SK-N-SH treated with all-trans-retinoic acid at 6 μM for 48 hours (cell line): ENCODE data around the gene SLC25A42.

Experiments
- ATAC-seq: fragments of 200-7000 bp; cut with Tn5 transposase; 3 replicates; pipeline ENCODE4 v1.9.1; 2020; ENCODE audit warnings: mild to moderate bottlenecking, moderate library complexity
- ARNTL ChIP-seq: fragments of 450-650 bp; formaldehyde crosslinking; IDR thresholded peaks from 2 replicates; pipeline ENCODE4 v1.5.0; 2020; ENCODE audit warnings: low read depth, mild to moderate bottlenecking, moderate library complexity, borderline replicate concordance
- BACH2 ChIP-seq: fragments of 250-450 bp; sonication (Bioruptor Pico); IDR thresholded peaks from 2 replicates; pipeline ENCODE4 v1.9.0; 2021; ENCODE audit warnings: mild to moderate bottlenecking, borderline replicate concordance
- CSDC2 ChIP-seq: fragments of 250-450 bp; sonication (Bioruptor Pico); IDR thresholded peaks from 2 replicates; pipeline ENCODE4 v1.5.0; 2020; ENCODE audit warnings: mild to moderate bottlenecking, moderate library complexity
- ESRRG ChIP-seq: fragments of 250-450 bp; sonication (Bioruptor Pico); IDR thresholded peaks from 2 replicates; pipeline ENCODE4 v1.6.1; 2021; ENCODE audit warnings: mild to moderate bottlenecking
- GLIS3 ChIP-seq: fragments of 250-450 bp; sonication (Bioruptor Pico); IDR thresholded peaks from 2 replicates; pipeline ENCODE4 v1.5.0; 2020; ENCODE audit warnings: mild to moderate bottlenecking, moderate library complexity
- ISL1 ChIP-seq: fragments of 250-450 bp; sonication (Bioruptor Pico); IDR thresholded peaks from 2 replicates; pipeline ENCODE4 v2.1.2; 2022; ENCODE audit warnings: mild to moderate bottlenecking, moderate library complexity
- OSR1 ChIP-seq: fragments of 250-450 bp; sonication (Bioruptor Pico); IDR thresholded peaks from 2 replicates; pipeline ENCODE4 v1.8.0; 2022; ENCODE audit warnings: moderate library complexity, mild to moderate bottlenecking, inconsistent platforms
- PPARA ChIP-seq: fragments of 250-450 bp; sonication (Bioruptor Pico); IDR thresholded peaks from 2 replicates; pipeline ENCODE4 v1.5.0; 2020; ENCODE audit warnings: mild to moderate bottlenecking, borderline replicate concordance
- RARB ChIP-seq: fragments of 250-450 bp; sonication (Bioruptor Pico); IDR thresholded peaks from 2 replicates; pipeline ENCODE4 v1.8.0; 2021; ENCODE audit warnings: mild to moderate bottlenecking, moderate library complexity
- SNAI2 ChIP-seq: fragments of 250-450 bp; sonication (Bioruptor Pico); IDR thresholded peaks from 2 replicates; pipeline ENCODE4 v1.5.0; 2020; ENCODE audit warnings: mild to moderate bottlenecking, moderate library complexity
- TCF4 ChIP-seq: fragments of 250-450 bp; sonication (Bioruptor Pico); IDR thresholded peaks from 2 replicates; pipeline ENCODE4 v1.8.0; 2021; ENCODE audit warnings: mild to moderate bottlenecking, moderate library complexity, borderline replicate concordance
- TOX ChIP-seq: fragments of 250-450 bp; sonication (Bioruptor Pico); IDR thresholded peaks from 2 replicates; pipeline ENCODE4 v1.8.0; 2021; ENCODE audit warnings: mild to moderate bottlenecking, moderate library complexity, borderline replicate concordance
- ZC3H10 ChIP-seq: fragments of 250-450 bp; sonication (Bioruptor Pico); IDR thresholded peaks from 2 replicates; pipeline ENCODE4 v1.5.1; 2021; ENCODE audit warnings: mild to moderate bottlenecking, moderate library complexity
- ZFP30 ChIP-seq: fragments of 450-650 bp; formaldehyde crosslinking; IDR thresholded peaks from 2 replicates; pipeline ENCODE4 v1.5.0; 2022; ENCODE audit warnings: mild to moderate bottlenecking, moderate library complexity
- ZNF70 ChIP-seq: fragments of 450-650 bp; formaldehyde crosslinking; IDR thresholded peaks from 2 replicates; pipeline ENCODE4 v1.5.0; 2020; ENCODE audit warnings: mild to moderate bottlenecking, moderate library complexity
- ZNF8 ChIP-seq: fragments of 450-650 bp; formaldehyde crosslinking; IDR thresholded peaks from 2 replicates; pipeline ENCODE4 v1.5.0; 2020; ENCODE audit warnings: mild to moderate bottlenecking, moderate library complexity
- TF ChIP-seq, protein P1 (sequence below): fragments of 250-450 bp; sonication (Bioruptor Pico); IDR thresholded peaks from 2 replicates; pipeline ENCODE4 v1.8.0; 2021; ENCODE audit warnings: low read depth, mild to moderate bottlenecking, moderate library complexity, borderline replicate concordance
- TF ChIP-seq, protein P2 (sequence below): fragments of 250-450 bp; sonication (Bioruptor Pico); IDR thresholded peaks from 2 replicates; pipeline ENCODE4 v1.5.0; 2020; ENCODE audit warnings: mild to moderate bottlenecking, moderate library complexity
- TF ChIP-seq, protein P3 (sequence below): fragments of 250-450 bp; sonication (Bioruptor Pico); IDR thresholded peaks from 2 replicates; pipeline ENCODE4 v1.5.1; 2021; ENCODE audit warnings: mild to moderate bottlenecking, moderate library complexity
- TF ChIP-seq, protein P4 (sequence below): fragments of 250-450 bp; sonication (Bioruptor Pico); IDR thresholded peaks from 2 replicates; pipeline ENCODE4 v1.8.0; 2020; ENCODE audit warnings: mild to moderate bottlenecking, moderate library complexity, borderline replicate concordance

The SLC25A42 gene

DNA sequence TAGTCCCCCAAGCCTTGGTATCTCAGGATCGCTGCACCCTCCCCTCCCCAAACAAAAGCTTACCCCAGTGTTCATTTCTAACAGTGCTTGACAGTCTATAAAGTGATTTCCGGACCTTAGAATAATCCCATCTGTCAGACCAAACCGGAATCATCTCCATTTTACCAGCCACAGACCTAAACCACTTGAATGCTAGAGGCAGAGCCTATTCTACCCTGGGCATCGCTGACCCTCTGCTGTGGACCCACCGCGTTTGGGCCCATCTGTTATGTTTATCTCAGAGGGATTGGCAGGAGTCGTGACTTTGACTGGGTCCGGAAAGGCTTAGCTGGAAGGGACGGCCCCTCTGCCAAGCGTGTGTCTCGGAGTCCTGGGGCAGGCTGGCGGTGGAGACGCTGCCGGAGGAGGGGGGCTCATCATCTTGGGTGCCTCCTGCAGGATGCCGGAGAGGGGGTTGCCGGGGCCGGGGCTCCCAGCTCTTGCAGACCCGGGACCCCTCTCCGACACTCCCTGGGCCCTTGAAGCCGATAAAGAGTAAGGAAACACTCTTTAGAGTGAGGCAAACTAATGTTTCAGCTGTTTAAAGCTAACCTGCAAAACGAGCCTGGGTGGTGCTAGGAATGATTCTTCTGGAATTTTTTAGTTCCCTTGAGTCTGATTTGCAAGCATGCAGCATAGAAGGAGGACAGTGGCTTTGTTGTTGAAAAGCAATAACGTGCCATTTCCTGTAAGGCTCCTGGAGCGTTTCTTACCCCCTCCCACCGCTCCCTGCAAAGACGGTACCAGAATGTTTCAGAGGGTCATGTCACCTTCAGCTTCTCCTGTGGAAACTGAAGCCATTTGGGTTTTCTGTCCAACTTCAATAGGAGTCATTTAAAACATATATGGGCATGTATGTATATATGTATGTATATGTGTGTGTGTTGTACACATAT, 1.3 kb downstream of the SLC25A42 start:
- no peak for ATAC-seq

DNA sequence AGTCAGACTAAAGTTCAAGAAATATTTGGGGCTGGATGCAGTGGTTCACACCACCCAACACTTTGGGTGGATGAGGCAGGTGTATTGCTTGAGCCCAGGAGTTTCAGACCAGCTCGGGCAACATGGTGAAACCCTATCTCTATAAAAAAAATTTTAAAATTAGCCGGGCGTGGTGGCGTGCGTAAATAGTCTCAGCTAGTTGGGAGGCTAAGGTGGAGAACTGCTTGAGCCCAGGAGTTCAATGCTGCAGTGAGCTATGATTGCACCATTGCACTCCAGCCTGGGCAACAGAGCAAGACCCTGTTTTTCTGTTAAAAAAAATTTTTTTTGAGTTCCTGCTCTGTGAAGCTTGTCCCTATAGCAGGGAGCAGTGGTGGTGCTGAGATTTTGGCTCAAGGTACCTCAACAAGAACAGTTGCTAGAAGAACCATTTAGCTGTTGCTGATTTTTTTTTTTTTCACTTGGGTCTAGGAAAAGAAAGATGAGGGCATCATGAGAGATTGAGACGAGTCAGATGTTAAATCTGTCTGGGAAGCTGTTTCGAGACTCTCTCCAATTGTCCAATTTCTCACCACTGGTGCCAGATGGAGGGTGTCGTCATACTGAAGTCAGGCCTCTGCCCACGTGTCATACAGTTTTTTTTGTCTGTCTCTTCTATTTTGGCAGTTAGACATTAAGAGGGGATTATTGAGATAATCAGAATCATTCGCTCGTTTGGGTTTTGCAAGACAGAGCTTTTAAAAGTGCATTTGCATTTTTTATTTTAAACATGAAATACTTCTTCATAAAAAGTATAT, 3.7 kb downstream of the SLC25A42 start:
- no peak for TF ChIP-seq BACH2
- TF ChIP-seq RARB (CRISPR knock-in tag) = no peak
- TF ChIP-seq TOX (CRISPR knock-in tag) = no peak
- TF ChIP-seq ISL1 (CRISPR knock-in tag) = no peak
- ATAC-seq = no peak

More for the DNA sequence above, 1.3 kb downstream of the SLC25A42 start:
- TF ChIP-seq ZNF8 (CRISPR knock-in tag) (no peak), ARNTL (CRISPR knock-in tag) (no peak), ZFP30 (CRISPR knock-in tag) (no peak), BACH2 (no peak)
- TF ChIP-seq, protein P1, sequence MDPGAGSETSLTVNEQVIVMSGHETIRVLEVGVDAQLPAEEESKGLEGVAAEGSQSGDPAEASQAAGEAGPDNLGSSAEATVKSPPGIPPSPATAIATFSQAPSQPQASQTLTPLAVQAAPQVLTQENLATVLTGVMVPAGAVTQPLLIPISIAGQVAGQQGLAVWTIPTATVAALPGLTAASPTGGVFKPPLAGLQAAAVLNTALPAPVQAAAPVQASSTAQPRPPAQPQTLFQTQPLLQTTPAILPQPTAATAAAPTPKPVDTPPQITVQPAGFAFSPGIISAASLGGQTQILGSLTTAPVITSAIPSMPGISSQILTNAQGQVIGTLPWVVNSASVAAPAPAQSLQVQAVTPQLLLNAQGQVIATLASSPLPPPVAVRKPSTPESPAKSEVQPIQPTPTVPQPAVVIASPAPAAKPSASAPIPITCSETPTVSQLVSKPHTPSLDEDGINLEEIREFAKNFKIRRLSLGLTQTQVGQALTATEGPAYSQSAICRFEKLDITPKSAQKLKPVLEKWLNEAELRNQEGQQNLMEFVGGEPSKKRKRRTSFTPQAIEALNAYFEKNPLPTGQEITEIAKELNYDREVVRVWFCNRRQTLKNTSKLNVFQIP (CRISPR knock-in tag) = no peak
- TF ChIP-seq, all 23 proteins: peak for 0

DNA sequence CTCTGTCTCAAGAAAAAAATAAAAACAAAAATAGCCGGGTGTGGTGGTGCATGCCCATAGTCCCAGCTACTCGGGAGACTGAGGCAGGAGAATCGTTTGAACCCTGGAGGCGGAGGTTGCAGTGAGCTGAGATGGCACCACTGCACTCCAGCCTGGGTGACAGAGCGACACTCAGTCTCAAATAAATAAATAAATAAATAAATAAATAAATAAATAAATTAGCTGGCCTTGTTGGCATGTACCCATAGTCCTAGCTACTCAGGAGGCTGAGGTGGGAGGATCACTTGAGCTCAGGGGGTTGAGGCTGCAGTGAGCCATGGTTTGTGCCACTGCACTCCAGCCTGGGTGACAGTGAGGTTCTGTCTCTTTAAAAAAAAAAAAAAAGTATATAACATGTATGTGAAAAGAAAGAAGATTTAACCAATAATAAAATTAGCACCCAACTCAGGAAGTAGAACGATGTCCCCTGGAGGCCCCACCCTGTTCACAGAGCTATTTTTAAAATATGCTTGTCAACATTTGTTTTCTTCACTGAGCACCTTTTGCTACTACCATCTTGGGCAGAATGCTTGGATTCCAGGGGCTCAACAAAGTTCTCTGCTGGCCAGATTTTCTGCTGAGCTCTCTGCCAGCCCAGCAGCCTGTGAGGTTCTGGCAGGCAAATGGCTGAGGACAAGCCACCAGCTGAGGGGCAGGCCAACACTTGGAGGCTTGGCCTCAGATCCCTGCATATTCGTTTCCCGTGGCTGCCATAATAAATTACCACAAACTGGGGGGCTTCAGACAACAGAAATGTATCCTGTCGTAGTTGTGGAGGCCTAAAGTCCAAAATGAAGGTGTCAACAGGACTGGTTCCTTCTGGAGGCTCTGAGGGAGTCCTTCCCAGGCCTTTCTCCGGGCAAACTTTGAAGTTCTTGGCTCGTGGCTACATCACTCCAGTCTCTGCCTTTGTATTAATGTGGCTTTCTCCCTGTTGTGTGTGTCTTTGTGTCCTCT, 5.2 kb downstream of the SLC25A42 start:
- ATAC-seq = no peak
- TF ChIP-seq ESRRG (CRISPR knock-in tag) (no peak), CSDC2 (CRISPR knock-in tag) (no peak), ZC3H10 (CRISPR knock-in tag) (no peak), GLIS3 (CRISPR knock-in tag) (no peak), ZNF8 (CRISPR knock-in tag) (no peak), ARNTL (CRISPR knock-in tag) (no peak), ZFP30 (CRISPR knock-in tag) (no peak), TCF4 (no peak), BACH2 (no peak), OSR1 (CRISPR knock-in tag) (no peak), ZNF70 (CRISPR knock-in tag) (no peak), PPARA (CRISPR knock-in tag) (no peak), SNAI2 (no peak), TOX (CRISPR knock-in tag) (no peak)
- TF ChIP-seq, protein P2, sequence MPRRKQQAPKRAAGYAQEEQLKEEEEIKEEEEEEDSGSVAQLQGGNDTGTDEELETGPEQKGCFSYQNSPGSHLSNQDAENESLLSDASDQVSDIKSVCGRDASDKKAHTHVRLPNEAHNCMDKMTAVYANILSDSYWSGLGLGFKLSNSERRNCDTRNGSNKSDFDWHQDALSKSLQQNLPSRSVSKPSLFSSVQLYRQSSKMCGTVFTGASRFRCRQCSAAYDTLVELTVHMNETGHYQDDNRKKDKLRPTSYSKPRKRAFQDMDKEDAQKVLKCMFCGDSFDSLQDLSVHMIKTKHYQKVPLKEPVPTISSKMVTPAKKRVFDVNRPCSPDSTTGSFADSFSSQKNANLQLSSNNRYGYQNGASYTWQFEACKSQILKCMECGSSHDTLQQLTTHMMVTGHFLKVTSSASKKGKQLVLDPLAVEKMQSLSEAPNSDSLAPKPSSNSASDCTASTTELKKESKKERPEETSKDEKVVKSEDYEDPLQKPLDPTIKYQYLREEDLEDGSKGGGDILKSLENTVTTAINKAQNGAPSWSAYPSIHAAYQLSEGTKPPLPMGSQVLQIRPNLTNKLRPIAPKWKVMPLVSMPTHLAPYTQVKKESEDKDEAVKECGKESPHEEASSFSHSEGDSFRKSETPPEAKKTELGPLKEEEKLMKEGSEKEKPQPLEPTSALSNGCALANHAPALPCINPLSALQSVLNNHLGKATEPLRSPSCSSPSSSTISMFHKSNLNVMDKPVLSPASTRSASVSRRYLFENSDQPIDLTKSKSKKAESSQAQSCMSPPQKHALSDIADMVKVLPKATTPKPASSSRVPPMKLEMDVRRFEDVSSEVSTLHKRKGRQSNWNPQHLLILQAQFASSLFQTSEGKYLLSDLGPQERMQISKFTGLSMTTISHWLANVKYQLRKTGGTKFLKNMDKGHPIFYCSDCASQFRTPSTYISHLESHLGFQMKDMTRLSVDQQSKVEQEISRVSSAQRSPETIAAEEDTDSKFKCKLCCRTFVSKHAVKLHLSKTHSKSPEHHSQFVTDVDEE (CRISPR knock-in tag) = no peak
- TF ChIP-seq, protein P3, sequence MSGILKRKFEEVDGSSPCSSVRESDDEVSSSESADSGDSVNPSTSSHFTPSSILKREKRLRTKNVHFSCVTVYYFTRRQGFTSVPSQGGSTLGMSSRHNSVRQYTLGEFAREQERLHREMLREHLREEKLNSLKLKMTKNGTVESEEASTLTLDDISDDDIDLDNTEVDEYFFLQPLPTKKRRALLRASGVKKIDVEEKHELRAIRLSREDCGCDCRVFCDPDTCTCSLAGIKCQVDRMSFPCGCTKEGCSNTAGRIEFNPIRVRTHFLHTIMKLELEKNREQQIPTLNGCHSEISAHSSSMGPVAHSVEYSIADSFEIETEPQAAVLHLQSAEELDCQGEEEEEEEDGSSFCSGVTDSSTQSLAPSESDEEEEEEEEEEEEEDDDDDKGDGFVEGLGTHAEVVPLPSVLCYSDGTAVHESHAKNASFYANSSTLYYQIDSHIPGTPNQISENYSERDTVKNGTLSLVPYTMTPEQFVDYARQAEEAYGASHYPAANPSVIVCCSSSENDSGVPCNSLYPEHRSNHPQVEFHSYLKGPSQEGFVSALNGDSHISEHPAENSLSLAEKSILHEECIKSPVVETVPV (CRISPR knock-in tag) = no peak
- TF ChIP-seq, protein P1 (CRISPR knock-in tag) = no peak
- TF ChIP-seq, protein P4, sequence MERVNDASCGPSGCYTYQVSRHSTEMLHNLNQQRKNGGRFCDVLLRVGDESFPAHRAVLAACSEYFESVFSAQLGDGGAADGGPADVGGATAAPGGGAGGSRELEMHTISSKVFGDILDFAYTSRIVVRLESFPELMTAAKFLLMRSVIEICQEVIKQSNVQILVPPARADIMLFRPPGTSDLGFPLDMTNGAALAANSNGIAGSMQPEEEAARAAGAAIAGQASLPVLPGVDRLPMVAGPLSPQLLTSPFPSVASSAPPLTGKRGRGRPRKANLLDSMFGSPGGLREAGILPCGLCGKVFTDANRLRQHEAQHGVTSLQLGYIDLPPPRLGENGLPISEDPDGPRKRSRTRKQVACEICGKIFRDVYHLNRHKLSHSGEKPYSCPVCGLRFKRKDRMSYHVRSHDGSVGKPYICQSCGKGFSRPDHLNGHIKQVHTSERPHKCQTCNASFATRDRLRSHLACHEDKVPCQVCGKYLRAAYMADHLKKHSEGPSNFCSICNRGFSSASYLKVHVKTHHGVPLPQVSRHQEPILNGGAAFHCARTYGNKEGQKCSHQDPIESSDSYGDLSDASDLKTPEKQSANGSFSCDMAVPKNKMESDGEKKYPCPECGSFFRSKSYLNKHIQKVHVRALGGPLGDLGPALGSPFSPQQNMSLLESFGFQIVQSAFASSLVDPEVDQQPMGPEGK = no peak
